Stimulated activated CD8-positive, alpha-beta memory T cell treated with anti-CD3 and anti-CD28 coated beads, Interleukin-7, amount 100 ng/mL, for 1 hour (primary cell): ENCODE data around the gene CCDC149.

Source experiments
- DNase-seq, 2 donors: peaks; one replicate each; pipeline ENCODE4 v3.0.0-alpha.2; 2020; ENCODE audit warnings: low read depth in 2 of 2

CCDC149 gene

GRCh38 chr4:24777536-24778463, 135.0 kb downstream of the CCDC149 start:
- DNase-seq: no peak

DNA sequence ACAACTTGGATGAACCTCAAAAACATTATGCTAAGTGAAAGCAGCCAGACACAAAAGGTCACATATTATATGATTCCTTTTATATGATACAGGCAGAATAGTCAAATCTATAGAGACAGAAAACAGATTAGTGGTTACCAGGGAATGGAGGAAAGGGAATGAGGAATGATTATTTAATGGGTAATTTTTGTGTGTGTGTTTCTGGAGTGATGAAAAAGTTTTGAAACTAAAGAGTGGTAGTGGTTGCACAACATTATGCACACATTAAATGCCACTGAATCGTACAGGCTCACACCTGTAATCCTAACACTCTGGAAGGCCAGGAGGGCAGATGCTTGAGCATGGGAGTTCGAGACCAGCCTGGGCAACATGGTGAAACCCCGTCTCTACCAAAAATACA, 137.1 kb downstream of the CCDC149 start:
- no peak for DNase-seq

GRCh38 chr4:24775032-24775605, 137.7 kb downstream of the CCDC149 start:
- no peak for DNase-seq

- DNase-seq: no peak
These were observed 138.4 kb downstream of the CCDC149 start for GRCh38 chr4:24774452-24774851.

- no peak for DNase-seq
These were observed 139.9 kb downstream of the CCDC149 start for GRCh38 chr4:24772952-24773351.

- DNase-seq: no peak
These were observed 140.7 kb downstream of the CCDC149 start for GRCh38 chr4:24772061-24772705.

DNA sequence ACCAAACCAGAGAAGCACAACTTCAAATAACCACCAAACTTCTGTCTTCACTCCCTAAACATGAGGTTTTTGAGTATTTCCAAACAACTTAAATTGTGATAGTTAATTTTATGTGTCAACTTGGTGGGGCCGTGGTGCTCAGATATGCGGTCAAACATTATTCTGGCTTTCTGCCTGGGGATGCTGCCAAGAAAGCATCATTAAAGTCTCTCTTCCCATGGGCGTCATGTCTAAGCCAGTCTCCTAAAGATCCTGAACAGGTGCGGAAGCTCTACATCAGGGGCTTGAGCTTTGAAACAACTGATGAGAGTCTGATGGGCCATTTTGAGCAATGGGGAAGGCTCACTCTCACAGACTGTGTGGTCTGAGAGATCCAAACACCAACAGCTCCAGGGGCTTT, 141.6 kb downstream of the CCDC149 start:
- no peak for DNase-seq

DNA sequence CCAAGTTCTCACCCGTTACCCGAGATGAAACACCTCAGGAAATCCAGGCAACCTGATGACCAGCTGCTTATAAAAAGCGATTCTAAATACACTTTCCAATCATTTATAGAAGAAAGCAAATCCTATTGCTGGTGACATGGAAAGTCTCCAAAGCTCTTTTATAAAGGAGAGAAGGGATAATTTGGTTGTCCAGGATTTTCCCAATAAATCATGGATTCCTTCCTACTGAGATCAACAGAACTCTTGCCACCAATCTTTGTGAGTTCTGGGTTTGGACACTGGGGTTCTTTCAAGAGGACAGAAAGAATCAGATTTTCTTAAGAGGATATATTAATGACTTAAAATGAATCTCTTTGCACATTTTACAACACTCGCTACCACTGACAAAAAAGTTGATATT, 142.2 kb downstream of the CCDC149 start:
- DNase-seq: no peak

DNA sequence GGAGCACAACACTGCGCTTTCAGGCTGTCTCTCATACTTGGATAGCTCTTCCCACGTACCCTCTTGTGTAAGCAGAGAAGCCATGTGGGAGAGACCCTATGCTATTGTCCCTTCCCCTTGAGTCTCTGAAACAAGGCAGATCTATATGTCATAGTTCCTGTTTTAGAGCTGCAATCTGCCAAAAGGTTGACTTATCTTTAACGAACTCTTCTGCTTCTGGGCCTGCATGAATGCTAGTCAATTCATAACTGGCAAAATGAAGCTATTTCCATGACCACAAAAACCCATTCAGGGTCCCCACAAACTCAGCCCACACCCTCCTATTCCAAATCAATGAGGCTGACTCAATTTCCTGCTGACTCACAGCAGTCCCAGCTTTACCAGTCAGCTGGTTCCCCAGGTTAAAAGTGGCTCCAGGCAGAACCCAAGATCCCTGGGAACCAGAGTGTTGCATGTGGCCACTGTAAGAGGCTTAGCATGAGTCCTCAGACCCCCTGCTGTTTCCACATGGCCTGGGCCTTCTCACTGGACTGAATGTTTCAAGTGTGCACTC, 142.7 kb downstream of the CCDC149 start:
- no peak for DNase-seq

GRCh38 chr4:24769571-24769970, 143.3 kb downstream of the CCDC149 start:
- no peak for DNase-seq

DNA sequence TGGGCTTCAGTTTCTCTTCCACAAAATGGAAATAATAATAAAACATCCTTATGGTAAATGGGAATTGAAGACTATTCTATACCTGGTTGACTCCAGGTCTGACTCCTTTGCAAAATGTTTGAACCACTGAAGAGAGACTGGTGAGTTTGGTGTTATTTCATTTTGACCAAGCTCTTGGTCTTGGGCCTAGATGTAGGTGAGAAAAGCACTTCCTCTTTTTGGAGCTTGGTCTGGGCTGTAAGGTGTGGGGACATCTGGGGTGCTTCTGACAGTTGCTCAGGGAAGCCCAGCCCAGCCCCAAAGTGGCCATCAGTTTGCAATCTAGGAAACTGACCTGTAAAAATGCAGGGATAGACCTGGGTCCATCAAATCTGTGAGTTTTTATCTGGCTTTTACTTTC, 144.2 kb downstream of the CCDC149 start:
- DNase-seq: no peak

GRCh38 chr4:24768006-24768405, 144.8 kb downstream of the CCDC149 start:
- DNase-seq: no peak

- DNase-seq: no peak
These were observed 147.4 kb downstream of the CCDC149 start for GRCh38 chr4:24765376-24765988.

DNA sequence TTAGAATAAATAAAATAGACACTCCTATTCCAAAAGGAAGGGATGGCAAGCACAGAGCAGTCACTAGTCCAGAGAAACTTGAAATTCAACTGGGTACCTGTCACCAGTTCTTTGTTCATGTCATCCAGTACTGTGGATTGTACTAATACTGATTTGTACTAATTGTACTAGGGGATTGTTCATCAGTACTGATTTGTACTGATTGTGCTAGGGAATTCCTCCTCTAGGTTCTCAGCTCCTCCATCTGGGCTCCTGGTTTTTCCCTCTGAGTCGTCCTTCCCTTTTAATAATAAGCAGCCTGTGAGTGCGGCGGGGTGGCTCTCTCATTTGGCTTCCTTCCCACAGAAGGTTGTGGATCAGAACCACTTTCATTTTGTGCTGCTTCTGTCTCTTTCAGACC, 148.5 kb downstream of the CCDC149 start:
- DNase-seq: no peak

DNA sequence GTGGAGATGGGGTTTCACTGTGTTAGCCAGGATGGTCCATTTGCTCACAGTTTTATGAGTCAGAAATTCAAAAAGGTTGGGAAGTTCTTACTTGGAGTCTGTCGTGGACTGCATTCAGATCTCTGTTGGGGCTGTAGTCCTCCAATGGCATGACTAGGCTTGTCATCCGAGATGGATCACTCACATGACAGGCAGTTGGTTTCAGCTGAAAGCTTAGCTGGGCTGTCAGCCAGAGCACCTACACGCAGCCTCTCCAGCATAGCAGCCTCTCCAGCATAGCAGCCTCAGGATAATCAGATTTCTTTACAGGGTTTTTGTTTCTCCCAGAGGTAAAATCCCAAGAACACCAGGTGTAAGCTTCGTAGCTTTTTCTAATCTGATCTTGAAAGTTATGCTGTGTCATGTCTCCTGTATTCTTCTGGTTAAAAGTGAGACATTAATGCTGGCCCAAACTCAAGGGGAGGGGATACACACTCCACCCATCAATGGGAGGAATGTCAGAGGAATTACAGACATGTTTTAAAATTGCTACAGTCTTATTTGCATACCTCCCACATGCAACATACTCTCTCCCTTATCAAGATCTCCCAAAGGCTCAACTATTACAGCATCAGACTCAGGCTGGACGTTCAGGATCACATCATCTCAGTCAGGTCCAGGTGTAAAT, 149.1 kb downstream of the CCDC149 start:
- DNase-seq: no peak
